ENCODE data around the gene RNF151.

RNF151 gene

DNA sequence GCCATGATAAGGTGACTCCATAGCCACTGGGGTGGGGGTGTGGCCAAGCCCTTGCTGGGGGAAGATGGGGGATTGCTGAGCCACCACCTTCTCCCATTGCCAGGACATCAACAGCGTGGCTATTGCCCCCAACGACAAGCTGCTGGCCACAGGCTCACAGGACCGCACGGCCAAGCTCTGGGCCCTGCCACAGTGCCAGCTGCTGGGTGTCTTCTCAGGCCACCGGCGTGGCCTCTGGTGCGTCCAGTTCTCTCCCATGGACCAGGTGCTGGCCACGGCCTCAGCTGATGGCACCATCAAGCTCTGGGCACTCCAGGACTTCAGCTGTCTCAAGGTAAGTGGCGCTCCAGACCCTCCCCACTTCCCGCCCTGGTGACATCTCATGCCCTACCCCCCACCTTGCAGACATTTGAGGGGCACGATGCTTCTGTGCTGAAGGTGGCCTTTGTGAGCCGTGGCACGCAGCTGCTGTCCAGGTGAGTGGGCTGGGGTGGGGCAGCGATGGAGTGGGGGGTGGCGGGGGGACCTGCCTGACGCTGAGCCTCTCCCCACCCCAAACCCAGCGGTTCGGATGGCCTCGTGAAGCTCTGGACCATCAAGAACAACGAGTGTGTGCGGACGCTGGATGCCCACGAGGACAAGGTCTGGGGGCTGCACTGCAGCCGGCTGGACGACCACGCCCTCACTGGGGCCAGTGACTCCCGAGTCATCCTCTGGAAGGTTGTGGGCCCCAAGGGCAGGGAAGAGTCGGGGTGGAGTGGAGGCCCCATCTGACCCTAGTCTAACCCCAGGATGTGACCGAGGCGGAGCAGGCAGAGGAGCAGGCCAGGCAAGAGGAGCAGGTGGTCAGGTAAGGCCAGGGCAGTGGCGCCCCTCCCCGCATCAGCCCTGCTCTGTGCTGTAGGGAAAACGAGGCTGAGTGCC lies 10.6 kb downstream of the RNF151 start:
- no peak for DNase-seq

DNA sequence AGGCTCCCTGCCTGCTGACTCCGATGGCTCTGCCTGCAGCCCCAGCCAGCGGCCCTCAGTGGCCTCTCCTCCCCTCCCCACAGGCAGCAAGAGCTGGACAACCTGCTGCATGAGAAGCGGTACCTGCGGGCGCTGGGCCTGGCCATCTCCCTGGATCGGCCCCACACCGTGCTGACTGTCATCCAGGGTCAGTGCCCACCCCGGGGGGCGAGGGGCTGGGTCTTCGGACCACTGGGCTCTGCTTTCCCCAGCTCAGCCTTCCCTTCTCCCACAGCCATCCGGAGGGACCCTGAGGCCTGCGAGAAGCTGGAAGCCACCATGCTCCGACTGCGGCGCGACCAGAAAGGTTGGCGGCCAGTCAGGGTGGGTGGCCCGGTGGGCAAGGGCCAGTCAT lies 11.2 kb downstream of the RNF151 start:
- no peak for DNase-seq

DNA sequence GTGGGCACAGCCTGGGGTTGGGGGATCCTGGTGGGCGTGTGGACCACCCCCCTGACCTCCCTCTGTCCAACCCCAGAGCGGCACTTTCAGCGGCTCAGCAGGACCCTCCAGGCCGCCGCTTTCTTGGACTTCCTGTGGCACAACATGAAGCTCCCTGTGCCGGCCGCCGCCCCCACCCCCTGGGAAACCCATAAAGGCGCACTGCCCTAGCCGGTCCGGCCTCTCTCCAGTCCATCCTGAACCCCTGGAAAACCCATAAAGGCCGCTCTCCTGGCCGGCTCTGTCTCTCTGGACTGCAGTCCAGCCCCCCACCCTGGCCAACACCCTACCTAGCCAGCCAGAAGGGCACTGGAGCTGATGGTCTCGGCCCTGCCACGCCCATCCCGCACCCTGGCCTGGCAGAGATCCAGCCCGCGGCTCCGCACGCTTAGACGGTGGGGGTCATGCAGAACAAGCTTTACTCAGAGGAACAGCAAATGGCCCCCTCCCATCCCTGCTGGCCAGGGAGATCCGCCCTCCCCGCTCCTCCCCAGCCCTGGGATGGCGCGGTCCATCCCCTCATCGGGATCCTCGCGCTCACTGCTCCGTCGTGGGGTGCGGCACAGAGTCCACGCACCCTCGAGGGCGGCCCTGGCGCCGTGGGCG lies 11.9 kb downstream of the RNF151 start:
- no peak for DNase-seq

DNA sequence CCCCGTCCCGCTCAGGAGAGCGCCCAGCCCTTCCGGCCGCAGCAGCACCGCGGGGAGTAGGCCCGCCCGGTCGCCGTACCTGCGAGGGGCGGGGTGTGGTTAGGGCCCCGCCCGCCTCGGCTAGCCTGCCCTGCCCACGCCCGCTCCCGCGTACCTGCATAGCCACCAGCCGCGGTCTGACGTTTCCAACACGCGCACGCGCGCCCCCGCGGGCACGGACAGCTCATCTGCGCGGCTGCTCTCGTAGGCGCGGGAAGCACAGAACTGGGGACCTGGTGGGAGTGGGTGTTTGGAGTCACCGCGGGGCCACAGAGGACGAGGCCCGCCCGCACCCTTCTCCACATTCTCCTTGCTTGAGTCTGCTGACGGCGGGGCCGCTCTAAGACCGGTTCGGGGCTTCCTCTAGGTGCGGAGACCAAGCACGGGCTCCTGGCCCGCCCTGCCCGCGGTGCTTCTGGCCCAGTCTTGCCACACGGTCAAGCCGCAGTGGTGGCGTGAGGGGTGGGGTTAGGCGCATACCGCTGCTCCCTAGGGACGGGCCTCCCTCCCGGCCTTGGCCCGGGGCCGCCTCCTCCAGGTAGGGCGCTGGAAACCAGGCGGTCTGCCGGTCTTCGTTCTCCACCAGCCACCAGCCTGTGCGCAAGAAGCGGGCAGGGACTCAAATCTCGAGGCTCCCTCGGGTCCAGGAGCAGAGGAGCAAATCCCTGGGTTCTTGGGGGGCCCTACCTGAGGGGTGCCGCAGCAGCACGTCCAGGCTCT lies 12.8 kb downstream of the RNF151 start:
- no peak for DNase-seq

DNA sequence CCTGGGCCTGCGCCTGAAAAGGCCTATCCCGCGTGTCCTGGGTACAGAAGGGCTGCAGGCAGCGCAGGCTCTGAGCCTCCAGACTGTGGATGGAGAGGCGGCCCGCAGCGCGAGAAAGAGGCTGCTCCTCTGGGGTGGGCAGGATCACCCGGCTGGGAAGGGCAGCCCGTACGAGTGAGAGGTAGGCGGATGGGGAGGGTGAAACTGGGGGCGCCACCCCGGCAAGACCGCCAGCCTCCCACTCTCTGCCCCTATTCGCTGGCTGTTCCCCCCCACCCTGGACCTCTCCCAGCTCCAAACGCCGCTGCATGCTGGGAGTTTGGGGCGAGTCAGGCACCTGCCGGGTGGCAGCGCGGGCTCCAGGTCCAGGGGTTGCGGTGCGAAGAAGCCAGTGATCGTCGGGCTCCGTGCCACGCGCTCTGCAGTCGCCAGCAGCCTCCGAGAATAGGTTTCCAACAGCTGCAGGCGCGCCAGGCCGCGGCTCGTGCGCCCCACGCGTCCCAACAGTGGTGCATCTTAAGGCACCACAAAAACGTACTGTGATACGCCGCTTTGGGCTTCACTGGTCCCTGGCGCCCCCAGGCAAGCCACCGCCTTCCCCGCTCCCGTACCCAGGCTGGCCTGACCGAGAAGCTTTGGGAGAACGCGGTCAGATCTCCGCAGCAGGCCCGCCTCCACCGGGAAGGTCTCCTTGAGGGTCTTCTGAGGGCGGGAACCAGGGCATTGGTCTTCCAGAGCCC lies 13.5 kb downstream of the RNF151 start:
- DNase-seq: no peak

DNA sequence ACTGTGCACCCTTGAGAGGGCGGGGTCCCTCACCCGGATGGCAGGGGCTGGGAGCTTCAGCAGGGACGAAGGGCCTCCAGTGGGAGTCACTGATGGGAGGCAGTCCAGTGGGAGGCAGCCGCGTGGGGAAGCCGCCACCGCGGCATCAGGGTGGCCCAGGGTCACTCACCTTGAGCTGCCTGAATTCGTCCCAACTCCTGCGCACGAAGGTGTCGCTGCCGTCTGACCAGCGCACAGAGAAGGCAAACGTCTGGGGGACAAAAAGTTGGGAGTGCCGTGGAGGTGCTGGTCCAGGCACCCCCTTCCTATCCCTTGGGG lies 14.1 kb downstream of the RNF151 start:
- DNase-seq: no peak

DNA sequence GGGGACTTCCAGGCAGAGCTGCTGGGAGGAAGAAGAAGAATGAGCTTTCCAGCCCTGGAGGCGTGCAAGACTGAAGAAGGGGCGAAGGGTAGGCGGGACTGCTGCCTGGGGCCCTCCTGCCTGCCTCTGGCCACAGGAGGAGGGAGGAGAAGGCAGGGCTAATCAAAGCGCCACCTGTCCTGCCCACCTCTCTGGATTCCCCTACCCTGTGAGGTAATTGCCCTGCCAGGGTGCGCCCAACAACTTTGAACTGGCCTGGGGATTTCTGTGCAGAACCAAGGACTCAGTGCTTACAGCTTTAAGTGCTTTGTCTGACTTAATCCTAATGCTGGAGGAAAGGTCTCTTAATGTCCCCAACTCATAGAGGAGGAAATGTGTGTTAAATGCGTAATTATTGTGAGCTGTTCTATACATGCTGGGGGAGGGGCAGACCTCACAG lies 14.8 kb downstream of the RNF151 start, which contains the start of gene NOXO1:
TSS of gene NOXO1 (minus strand) at position 72 of the 439 bp plus-strand sequence. CDS start 290 bp downstream, outside the sequence.
- DNase-seq: no peak

DNA sequence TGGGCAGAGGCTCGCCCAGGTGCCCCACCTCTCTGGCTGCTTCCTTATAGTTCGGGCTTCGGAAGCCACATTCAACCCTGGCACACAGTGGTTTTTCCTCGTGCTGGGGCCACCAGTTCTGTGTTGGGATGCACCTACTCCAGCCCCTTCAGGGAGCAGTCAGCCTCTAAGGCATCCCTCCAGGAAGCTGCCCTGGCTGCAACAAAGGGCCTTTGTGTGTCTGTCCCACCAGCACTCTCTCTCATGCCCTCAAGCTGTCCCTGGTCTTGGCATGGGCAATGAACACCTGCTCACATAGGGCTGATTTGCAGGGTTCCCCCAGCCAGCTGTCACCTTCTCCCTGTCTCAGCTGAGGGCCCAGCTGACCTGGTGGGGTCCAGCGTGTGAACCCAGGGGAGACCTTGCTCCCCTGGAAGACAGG lies 15.4 kb downstream of the RNF151 start:
- peak in 15 of 51 donors; percentile 2 to 54 (median 36) for DNase-seq

DNA sequence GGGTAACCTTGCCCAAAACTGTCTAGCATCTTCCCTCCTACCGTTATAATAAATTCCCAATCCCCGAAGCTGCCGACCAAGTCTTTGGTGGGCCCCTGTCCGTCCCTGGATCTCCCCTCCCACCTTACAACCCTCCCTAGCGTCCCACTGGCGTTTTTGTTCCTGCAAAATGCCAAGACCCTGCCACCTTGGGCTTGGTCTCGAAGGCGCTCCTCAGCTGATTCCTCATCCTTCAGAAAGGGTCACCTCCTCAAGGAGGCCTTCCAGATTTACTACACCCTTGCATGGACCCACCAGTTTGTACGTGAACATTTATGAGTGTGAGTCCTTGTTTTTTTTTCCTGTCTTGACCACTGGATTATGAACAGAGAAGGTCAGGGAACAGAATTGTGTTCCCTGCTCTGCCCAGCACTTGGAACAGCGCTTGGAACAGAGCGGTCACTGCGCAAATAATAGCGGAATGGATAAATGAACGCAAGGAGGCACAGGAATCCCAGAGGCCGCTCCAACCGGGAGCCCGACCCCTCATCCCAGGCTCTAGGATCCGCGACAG lies 16.4 kb downstream of the RNF151 start:
- DNase-seq: no peak

DNA sequence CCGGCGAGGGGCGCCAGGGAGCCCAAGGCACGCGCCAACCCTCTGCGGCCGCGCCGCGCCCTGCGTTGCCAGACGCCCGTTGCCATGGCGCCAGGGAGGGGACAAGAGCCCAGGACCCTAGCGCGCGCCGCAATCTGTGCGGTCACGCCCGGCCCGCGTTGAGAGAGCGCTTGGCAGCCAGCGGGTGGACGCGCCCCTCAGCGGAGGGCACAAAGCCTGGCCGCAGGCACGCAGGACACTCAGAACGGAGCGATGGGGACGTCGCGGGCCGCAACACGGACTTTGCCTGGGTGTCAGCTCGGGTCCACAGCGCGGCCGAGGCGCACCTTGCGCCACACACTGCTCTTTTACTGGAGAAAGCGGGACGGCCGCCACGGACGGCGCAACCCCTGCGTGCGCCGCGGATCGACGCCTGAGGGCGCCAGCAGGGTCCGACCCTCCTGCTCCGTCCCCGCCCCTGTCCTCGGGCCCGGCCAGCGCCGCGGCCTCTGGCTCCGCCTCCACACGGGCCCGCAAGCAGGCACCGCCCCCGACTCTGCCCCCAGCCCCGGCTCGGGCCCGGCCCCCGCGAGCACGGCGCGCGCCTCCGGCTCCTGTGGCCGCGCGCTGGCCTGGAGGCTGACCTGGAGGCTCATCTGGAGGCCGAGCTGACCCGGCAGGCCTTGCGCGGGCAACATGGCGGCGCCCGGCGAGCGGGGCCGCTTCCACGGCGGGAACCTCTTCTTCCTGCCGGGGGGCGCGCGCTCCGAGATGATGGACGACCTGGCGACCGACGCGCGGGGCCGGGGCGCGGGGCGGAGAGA lies 17.1 kb downstream of the RNF151 start, which contains the start of gene GFER:
TSS of gene GFER (plus strand) at position 650 of the 803 bp plus-strand sequence. CDS start at position 676, 26 bp downstream.
- peak in 50 of 51 donors; percentile 35 to 92 (median 80) for DNase-seq

DNA sequence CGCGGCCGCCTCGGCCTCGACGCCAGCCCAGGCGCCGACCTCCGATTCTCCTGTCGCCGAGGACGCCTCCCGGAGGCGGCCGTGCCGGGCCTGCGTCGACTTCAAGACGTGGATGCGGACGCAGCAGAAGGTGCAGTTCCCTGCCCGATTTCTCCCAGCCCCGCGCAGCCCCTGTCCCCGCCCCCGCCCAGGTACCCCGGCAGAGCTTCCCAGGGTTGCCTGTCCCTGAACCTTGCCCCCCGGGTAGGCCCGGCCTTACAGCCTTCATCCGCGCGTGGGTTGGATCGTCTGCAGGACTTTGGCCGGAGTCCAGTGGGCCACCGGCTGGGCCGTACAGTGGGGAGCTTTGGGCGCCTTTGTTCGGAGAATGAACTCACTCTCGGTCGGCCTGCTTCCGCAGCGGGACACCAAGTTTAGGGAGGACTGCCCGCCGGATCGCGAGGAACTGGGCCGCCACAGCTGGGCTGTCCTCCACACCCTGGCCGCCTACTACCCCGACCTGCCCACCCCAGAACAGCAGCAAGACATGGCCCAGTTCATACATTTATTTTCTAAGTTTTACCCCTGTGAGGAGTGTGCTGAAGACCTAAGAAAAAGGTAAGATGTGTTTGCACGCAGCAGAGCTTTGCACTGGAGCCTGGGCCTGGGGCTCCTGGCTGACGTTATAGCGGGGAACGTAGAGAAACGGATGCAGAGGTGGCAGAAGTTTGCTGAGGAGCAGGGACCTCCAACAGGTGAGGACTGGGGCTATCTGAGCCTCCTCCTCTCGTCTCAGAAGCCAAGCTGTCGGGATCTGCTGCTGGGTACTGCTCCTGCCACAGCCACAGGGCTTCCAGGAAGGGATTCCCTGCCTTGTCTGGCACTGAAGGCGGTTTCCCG lies 17.9 kb downstream of the RNF151 start:
- peak in 9 of 51 donors; percentile 29 to 56 (median 47) for DNase-seq

DNA sequence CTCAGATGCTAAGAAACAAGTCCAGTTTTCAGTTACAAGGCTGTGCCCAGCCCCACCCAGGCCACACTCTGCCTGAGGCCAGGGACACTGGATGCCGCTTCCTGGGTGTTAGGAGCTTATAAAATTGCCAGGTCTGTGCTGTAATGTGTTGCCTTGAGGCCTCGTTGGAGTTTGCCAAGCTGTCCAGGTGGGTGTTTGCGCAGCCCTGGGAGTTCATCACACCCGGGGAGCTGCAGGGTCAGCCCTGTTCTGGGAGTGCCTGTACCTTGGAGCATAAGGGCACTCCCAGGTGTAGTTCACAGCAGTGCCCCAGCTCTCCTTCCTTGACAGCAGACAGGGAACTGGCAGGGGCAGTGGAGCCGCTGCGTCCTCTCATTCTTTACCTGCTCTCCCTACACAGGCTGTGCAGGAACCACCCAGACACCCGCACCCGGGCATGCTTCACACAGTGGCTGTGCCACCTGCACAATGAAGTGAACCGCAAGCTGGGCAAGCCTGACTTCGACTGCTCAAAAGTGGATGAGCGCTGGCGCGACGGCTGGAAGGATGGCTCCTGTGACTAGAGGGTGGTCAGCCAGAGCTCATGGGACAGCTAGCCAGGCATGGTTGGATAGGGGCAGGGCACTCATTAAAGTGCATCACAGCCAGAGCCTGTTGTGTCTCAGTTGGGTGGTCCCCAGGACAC lies 19.0 kb downstream of the RNF151 start:
- no peak for DNase-seq

DNA sequence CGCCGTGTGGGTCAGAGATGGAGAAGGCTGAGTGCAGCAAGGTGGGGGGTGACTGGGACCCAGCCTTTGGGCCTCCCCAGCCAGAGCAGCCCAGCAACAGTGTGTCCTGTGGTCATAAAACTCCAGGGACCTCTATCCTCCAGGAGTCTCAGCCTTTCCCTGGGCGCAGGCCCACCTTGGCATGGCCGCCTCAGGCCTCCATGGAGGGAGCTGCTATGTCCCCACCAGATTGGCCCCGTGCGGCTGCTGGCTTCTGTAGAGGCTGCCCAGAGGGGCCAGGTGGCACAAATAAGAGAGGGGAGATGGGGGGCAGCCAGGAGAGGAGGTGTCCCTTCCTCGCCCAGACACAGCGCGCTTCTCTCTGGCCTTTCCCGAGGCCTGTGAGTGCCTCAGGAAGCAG lies 20.5 kb downstream of the RNF151 start:
- no peak for DNase-seq

DNA sequence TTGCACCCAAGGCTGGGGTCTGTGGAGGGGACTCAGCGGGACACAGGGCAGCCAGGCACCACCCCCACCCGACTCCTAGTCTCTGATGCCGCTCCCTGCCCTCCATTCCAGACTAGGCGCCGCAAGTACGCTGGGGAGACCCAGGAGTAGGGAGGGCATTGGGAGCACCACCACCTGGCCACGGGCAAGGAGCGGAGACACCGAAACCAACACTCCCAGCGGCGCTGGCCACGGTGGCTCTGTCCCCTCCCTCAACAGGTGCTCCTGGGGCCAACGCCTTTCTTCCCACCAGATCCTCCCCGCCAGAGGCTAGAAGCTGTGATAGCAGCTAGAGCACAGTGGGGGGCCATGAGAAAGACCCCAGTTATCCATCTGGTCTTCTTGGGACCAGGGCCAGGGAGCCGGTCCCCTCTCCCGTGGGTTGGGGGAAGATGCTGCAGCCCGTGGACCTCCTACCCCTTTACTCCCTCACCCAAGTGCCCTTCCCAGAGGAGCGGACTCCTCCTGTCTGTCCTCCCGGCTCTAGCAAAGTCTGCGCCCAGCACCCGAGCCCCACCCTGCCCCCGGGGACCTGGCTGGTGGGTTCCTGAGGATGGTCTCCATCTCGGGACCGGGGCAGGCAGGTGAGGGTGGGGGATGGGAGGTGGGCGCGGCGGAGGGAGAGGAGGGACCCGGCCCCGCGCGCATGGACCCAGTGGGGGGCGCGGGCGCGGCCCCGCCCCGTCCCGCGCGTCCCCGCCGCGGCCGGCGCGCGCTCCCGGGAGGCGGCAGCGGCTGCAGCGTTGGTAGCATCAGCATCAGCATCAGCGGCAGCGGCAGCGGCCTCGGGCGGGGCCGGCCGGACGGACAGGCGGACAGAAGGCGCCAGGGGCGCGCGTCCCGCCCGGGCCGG lies 22.8 kb downstream of the RNF151 start, which contains the start of gene SYNGR3:
TSS of gene SYNGR3 (plus strand) at position 762 of the 892 bp plus-strand sequence. CDS start 133 bp downstream, outside the sequence.
- DNase-seq: no peak

DNA sequence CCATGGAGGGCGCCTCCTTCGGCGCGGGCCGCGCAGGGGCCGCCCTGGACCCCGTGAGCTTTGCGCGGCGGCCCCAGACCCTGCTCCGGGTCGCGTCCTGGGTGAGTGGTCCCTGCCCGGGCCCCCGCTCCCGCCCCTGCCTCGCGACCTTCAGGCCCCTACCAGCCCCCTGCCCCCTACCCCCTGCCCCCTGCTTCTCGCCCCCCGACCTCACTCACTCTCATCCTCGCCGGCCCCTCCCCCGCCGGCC lies 23.4 kb downstream of the RNF151 start:
- no peak for DNase-seq

DNA sequence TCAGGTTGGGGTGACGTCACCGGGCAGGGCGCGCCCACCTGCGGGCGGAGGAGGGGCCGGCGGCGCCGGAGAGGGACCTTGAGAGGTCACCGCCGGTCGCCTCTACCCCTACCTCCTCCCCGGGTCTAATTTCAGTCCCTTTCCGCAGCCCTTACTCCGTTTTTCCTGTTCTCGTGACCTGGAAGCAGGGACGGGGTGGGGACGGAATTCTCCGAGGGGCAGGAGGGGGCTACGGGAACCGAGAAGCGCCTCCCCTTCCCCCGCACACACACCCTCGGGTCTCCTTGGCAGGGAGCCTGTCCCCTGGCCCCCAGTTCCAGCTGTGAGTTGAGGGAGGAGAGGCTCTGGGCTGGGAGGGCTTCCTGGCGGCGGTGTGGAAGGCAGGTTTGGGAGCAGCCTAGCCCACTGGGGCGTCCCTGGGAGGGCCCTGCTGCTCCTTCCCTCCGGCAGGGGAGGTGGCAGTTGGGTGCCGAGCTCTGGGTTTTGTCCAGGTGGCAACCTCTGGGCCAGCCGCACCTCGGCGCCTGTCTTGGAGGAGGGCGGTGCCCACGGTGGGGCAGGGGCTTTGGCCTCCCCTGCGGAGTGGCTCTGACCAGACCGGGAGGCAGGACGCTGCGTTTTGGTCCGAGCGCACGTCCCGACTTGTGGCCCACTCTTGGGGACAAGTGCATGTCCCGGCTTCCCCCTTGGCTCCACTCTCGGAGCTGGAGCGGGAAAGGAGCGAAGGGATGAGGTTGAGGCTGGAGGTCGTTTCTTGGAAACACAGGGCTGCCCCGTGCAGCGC lies 23.9 kb downstream of the RNF151 start:
- DNase-seq: peak in 1 of 51 donors; percentile 23
